Lower lobe of right lung (tissue), 2 donors: ENCODE results near the gene UBASH3A. TPM values are rescaled to one million over a fixed set of nuclear protein-coding genes. Genes with fewer than 3 reads are reported as not detected.

ENCODE experiments used
- ATAC-seq, 2 donors: fragments of 200-7000 bp; cut with Tn5 transposase; one replicate each; pipeline ENCODE4 v1.9.1; 2020 to 2022; ENCODE audit warnings: mild to moderate bottlenecking in 2 of 2, moderate library complexity in 2 of 2
- DNase-seq: peaks from one replicate; pipeline ENCODE4 v3.0.0-alpha.2; 2020
- H3K27ac ChIP-seq: fragments of 200-600 bp; one replicate; pipeline ENCODE4 v1.8.0; 2022
- H3K27me3 ChIP-seq: fragments of 200-600 bp; one replicate; pipeline ENCODE4 v1.8.0; 2022; ENCODE audit warnings: low read depth
- H3K36me3 ChIP-seq: fragments of 200-600 bp; one replicate; pipeline ENCODE4 v1.8.0; 2022; ENCODE audit warnings: mild to moderate bottlenecking
- H3K4me1 ChIP-seq: fragments of 200-600 bp; one replicate; pipeline ENCODE4 v1.8.0; 2022
- H3K4me3 ChIP-seq: fragments of 200-600 bp; one replicate; pipeline ENCODE4 v1.8.0; 2022; ENCODE audit warnings: mild to moderate bottlenecking
- H3K9me3 ChIP-seq: fragments of 200-600 bp; one replicate; pipeline ENCODE4 v1.8.0; 2022
- intact Hi-C: fragments of 100-400 bp; cut with DNase I; formaldehyde crosslinking; loops from one replicate; pipeline ENCODE4 v1.11.0; 2022
- total RNA-seq: library from RNA; stranded (reverse); fragmentation: NEBNext Ultra II Directional; extraction: Animal tissue kit (Norgen Biotek cat#: 25700); gene quantifications from one replicate; pipeline ENCODE4 v1.2.1, GENCODE V29; 2021
- TF ChIP-seq, protein P1 (sequence below): fragments of 200-600 bp; IDR thresholded peaks from one replicate; pipeline ENCODE4 v1.8.0; 2022; ENCODE audit warnings: antibody characterized with exemption, mild to moderate bottlenecking
- donor health status: DM: no; HTN: yes; CAD: no; lungs with severe emphysema.

The UBASH3A gene
- total RNA-seq, 1 donor from 2014 or later: 1.2 TPM

GRCh38 chr21:42384156-42384945 lies 19.4 kb upstream of the UBASH3A start:
- no peaks in the 10 kb centered on the region for H3K27me3 ChIP-seq
- no peaks in the 10 kb centered on the region for H3K9me3 ChIP-seq
- ATAC-seq: no peak
- no peak for DNase-seq
- H3K4me3 ChIP-seq: no peak overlapping the region
- H3K36me3 ChIP-seq: no peaks in the 10 kb centered on the region
- TF ChIP-seq, protein P1, sequence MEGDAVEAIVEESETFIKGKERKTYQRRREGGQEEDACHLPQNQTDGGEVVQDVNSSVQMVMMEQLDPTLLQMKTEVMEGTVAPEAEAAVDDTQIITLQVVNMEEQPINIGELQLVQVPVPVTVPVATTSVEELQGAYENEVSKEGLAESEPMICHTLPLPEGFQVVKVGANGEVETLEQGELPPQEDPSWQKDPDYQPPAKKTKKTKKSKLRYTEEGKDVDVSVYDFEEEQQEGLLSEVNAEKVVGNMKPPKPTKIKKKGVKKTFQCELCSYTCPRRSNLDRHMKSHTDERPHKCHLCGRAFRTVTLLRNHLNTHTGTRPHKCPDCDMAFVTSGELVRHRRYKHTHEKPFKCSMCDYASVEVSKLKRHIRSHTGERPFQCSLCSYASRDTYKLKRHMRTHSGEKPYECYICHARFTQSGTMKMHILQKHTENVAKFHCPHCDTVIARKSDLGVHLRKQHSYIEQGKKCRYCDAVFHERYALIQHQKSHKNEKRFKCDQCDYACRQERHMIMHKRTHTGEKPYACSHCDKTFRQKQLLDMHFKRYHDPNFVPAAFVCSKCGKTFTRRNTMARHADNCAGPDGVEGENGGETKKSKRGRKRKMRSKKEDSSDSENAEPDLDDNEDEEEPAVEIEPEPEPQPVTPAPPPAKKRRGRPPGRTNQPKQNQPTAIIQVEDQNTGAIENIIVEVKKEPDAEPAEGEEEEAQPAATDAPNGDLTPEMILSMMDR: no peak
- H3K4me1 ChIP-seq: no peaks in the 10 kb centered on the region
- intact Hi-C loops: no loop called here
- H3K27ac ChIP-seq: no peak overlapping the region

DNA sequence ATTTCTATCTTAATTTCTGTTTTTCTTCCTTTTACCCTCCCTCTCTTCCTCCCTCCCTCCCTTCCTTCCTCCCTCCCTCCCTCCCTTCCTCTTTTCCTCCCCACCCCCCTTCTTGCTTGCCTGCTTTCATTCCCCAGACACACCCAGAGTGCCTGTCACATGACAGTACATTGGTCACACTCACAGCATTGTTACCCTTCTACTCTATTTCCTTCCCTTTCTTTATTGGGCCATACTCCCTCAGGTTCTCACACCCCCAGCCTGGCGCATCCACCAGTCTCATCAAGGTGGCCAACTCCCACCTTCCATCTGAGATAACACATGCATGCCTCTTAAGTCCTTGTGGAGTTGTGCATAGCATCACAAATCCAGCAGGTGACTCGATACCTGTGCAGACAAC lies 18.7 kb upstream of the UBASH3A start:
- Histone ChIP-seq H3K27ac (no peak overlapping the region), H3K27me3 (no peaks in the 10 kb centered on the region), H3K9me3 (no peaks in the 10 kb centered on the region), H3K4me3 (no peak overlapping the region), H3K4me1 (no peaks in the 10 kb centered on the region), H3K36me3 (no peaks in the 10 kb centered on the region)
- intact Hi-C loops: no loop called here
- ATAC-seq: no peak
- TF ChIP-seq, protein P1: no peak
- no peak for DNase-seq

DNA sequence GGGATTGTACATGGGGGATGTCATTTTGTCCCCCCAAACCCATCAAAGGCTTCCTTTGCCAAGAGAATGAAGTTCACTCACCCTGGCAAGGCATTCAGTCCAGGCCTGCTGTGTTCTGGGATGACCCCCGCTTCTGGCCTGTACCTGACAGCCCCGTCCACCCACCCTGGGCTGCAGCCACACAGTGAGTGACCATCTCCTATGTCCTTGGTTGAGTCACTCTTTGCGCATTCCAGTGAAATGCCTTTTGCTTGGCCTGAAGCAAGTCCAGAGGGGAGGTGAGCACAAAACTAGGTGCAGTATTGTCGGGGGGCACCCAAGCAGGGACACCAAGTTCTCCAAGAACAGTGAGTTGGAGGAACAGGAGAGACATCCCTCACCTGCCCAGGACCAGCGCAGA lies 18.1 kb upstream of the UBASH3A start:
- Histone ChIP-seq H3K36me3 (no peaks in the 10 kb centered on the region), H3K27me3 (no peaks in the 10 kb centered on the region), H3K9me3 (no peaks in the 10 kb centered on the region), H3K27ac (no peak overlapping the region), H3K4me3 (no peak overlapping the region), H3K4me1 (no peaks in the 10 kb centered on the region)
- DNase-seq (no peak), ATAC-seq (no peak)
- TF ChIP-seq, protein P1: no peak
- intact Hi-C loops: no loop called here

- TF ChIP-seq, protein P1: no peak
- ATAC-seq (no peak), DNase-seq (no peak)
- intact Hi-C loops: no loop called here
- Histone ChIP-seq H3K36me3 (no peaks in the 10 kb centered on the region), H3K27ac (no peak overlapping the region), H3K9me3 (no peaks in the 10 kb centered on the region), H3K4me3 (no peak overlapping the region), H3K27me3 (no peaks in the 10 kb centered on the region), H3K4me1 (no peaks in the 10 kb centered on the region)
Observed at GRCh38 chr21:42386034-42386591, 17.6 kb upstream of the UBASH3A start.

GRCh38 chr21:42387164-42387563 lies 16.5 kb upstream of the UBASH3A start:
- H3K27me3 ChIP-seq: no peaks in the 10 kb centered on the region
- no peak for ATAC-seq
- no peaks in the 10 kb centered on the region for H3K4me1 ChIP-seq
- no peaks in the 10 kb centered on the region for H3K9me3 ChIP-seq
- DNase-seq: no peak
- TF ChIP-seq, protein P1: no peak
- intact Hi-C loops: no loop called here
- no peaks in the 10 kb centered on the region for H3K36me3 ChIP-seq
- H3K27ac ChIP-seq: no peak overlapping the region
- no peak overlapping the region for H3K4me3 ChIP-seq
